Motor neuron (in vitro differentiated cells): Measurements from ENCODE around the gene KBTBD4. TPM values are rescaled to one million over a fixed set of nuclear protein-coding genes. Genes with fewer than 3 reads are reported as not detected.
A peak's percentile ranks its signal among the peaks of the same experiment; 100 is the strongest.

Experiments used
- ATAC-seq, 8 experiments: fragments of 200-7000 bp; cut with Tn5 transposase; replicated peaks in 6 of 8; 2 replicates each; pipeline ENCODE4 v1.8.0; 2021; ENCODE audit warnings: mild to moderate bottlenecking in 8 of 8, moderate library complexity in 8 of 8
- H3K27ac ChIP-seq, 2 donors: fragments of 250-450 bp; sonication (Bioruptor Pico); 2 replicates each; pipeline ENCODE4 v1.9.0; 2021; ENCODE audit warnings: antibody characterized with exemption in 2 of 2, mild to moderate bottlenecking in 2 of 2, moderate library complexity in 1 of 2
- H3K4me1 ChIP-seq, 2 donors: fragments of 250-450 bp; sonication (Bioruptor Pico); replicated peaks in 1 of 2; 2 replicates each; pipeline ENCODE4 v1.6.1; 2021; ENCODE audit warnings: antibody characterized with exemption in 2 of 2, mild to moderate bottlenecking in 2 of 2, moderate library complexity in 1 of 2
- H3K4me3 ChIP-seq, 5 donors: fragments of 250-450 bp; sonication (Bioruptor Pico); 2 replicates each; pipeline ENCODE4 v1.9.0; 2021; ENCODE audit warnings: antibody characterized with exemption in 5 of 5, mild to moderate bottlenecking in 5 of 5, moderate library complexity in 4 of 5
- WGBS, 10 experiments: fragments of 450-650 bp; shearing (Covaris generic); methylation state at CpG; one replicate each; pipeline ENCODE4 v1.0.0; 2022; 5-methylcytosine and 5-hydroxymethylcytosine counted together
- in situ Hi-C, 9 experiments: fragments of 400-800 bp; cut with MboI; loops; one replicate each; pipeline ENCODE4 v1.15.0; 2021; ENCODE audit warnings: low sequenced_read_pairs in 9 of 9, low pct_unique_long_range_greater_than_20kb in 2 of 9; ENCODE audit not compliant: unreplicated experiment in 9 of 9
- total RNA-seq, 8 experiments: library from RNA; unstranded; fragments of 300-600 nt; gene quantifications; 2 replicates each; pipeline versions ENCODE4 v1.2.3 to v1.2.4, GENCODE V29; 2022

Gene KBTBD4
- total RNA-seq, 8 experiments from 2014 or later = 12.6 to 28.8 (median 18.1) TPM

- WGBS, 10 experiments = 75 to 100% (median 98%) methylated on average over 1 to 4 of the region's 4 CpGs; no CpG with 5 or more reads in 4 of the 10 experiments
- Histone ChIP-seq H3K4me3 (no peak overlapping the region), H3K27ac (no peak overlapping the region), H3K4me1 (peaks cover 15 to 19% of the 10 kb centered on the region in 2 donors)
- in situ Hi-C loops = no loop called here
- no peak for ATAC-seq
Observed at GRCh38 chr11:47603295-47603694, 24.5 kb upstream of the KBTBD4 start.

DNA sequence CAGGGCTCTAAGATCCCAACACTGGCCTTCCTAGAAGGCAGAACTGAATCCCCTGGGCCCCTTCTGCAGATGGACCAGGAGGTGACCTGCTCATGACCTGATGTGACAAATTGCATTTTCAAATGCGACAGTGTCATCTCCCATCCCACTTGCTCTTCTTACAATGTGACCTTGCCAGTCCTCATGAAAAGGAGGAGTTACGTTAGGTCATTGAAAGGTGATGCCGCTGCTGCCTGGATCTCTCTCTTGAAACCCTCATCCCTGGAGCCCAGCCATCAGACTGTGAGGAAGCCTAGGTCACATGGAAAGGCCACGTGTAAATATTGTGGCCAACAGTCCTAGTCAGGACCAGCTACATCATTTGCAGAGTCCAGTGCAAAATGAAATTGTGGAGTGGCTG, 21.1 kb upstream of the KBTBD4 start:
- peak overlapping the region; percentile 35 to 79 for H3K27ac ChIP-seq
- in situ Hi-C loops = no loop called here
- peak in 4 of 8 experiments; percentile 50 to 87 (median 68) for ATAC-seq
- H3K4me3 ChIP-seq = no peak overlapping the region
- H3K4me1 ChIP-seq = peaks cover 19% of the 10 kb centered on the region in 2 donors
- WGBS, 10 experiments = 17 to 80% (median 70%) methylated on average over 1 to 4 of the region's 4 CpGs; no CpG with 5 or more reads in 3 of the 10 experiments

DNA sequence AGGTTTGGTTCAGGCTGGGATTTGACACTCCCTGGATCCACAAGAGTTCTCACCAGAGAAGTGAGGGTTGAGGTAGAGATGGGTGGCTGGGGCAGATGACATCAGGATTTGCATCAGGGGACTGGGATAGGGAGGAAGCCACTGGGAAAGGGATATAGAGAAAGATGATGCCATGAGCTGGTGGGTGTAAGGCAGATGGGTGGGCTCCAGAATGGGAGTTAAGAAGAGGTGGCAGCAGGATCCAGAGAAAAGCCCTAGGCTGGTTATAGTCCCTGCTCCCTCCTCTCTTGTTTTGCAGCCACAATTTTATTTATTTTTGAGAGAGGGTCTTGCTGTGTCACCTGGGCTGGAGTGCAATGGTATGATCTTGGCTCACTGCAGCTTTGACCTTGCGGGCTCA, 17.2 kb upstream of the KBTBD4 start:
- ATAC-seq = no peak
- H3K4me1 ChIP-seq = peaks cover 25 to 32% of the 10 kb centered on the region in 2 donors
- H3K4me3 ChIP-seq = no peak overlapping the region
- H3K27ac ChIP-seq = no peak overlapping the region
- WGBS, 10 experiments = 83 to 100% (median 100%) methylated on average over 1 of the region's 1 CpG; no CpG with 5 or more reads in 6 of the 10 experiments
- in situ Hi-C loops = no loop called here

DNA sequence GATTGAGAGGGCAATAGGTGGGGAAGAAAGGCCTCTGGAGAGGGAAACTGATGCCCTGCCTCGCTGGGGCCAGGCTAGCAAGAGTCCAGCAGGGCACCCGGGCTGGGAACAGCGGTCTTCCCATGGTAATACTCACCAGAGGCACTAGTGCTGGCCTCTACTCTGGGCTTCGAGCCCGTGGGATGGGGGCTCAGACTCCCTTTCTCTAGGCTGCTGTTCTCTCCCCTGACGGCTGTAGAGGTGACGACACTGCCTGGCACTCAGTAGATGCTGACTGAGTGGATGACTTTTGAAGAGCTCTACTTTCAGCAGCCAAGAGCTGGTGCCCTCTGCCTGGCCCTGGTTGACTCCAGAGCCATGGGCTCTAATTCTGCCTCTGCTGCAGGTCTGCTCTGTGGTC, 16.3 kb upstream of the KBTBD4 start:
- WGBS, 10 experiments = 50 to 100% (median 77%) methylated on average over 1 to 5 of the region's 7 CpGs; no CpG with 5 or more reads in 6 of the 10 experiments
- no peak for ATAC-seq
- in situ Hi-C loops = no loop called here
- H3K27ac ChIP-seq = no peak overlapping the region
- H3K4me1 ChIP-seq = peaks cover 17 to 28% of the 10 kb centered on the region in 2 donors
- H3K4me3 ChIP-seq = no peak overlapping the region

- H3K27ac ChIP-seq = peak within 1 kb of the TSS; percentile 13 to 25
- peak in 6 of 8 experiments; percentile 52 to 95 (median 91) for ATAC-seq
- 0 to 62% (median 16%) methylated on average over 1 to 4 of the region's 48 CpGs; no CpG with 5 or more reads in 7 of the 10 experiments for WGBS, 10 experiments
- in situ Hi-C loops = no loop called here
- H3K4me3 ChIP-seq = peak within 1 kb of the TSS; percentile 46 to 89 (median 50)
- H3K4me1 ChIP-seq = peaks cover 10 to 20% of the 10 kb centered on the region in 2 donors
Observed at GRCh38 chr11:47593934-47594855, 15.4 kb upstream of the KBTBD4 start, which contains the start of gene C1QTNF4. Gene C1QTNF4 (minus strand): TSS chr11:47594411. CDS start chr11:47590810, 3,601 bp downstream.

- 18 to 20% (median 20%) methylated on average over 1 to 4 of the region's 6 CpGs; no CpG with 5 or more reads in 7 of the 10 experiments for WGBS, 10 experiments
- in situ Hi-C loops = no loop called here
- H3K4me1 ChIP-seq = peaks cover 6 to 16% of the 10 kb centered on the region in 2 donors
- peak overlapping the region; percentile 46 to 89 (median 50) for H3K4me3 ChIP-seq
- ATAC-seq = peak in 5 of 8 experiments; percentile 4 to 14 (median 8)
- H3K27ac ChIP-seq = no peak overlapping the region
Observed at GRCh38 chr11:47593492-47593933, 14.7 kb upstream of the KBTBD4 start.

DNA sequence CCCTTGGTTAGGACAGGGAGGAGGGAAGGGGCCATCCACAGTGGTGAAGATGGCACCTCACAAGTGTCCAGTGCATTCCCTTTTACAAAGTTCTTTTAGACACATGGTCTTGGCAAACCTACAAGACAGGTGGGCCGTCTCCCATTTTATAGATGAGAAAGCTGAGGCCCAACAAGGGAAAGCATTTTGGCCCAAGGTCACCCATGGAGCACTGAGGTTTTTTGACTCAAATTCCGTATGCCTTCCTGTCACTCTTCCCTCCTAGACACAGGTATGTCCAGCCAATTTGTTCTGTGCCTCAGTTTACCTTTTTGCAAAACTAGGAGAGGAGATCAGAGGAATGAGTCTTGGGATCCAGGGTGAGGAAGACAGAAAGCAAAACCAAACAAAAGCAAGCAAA, 14.2 kb upstream of the KBTBD4 start:
- Histone ChIP-seq H3K4me1 (peaks cover 6 to 16% of the 10 kb centered on the region in 2 donors), H3K4me3 (peak overlapping the region in 2 of 5 donors; percentile 50 to 89), H3K27ac (no peak overlapping the region)
- ATAC-seq = no peak
- WGBS, 10 experiments = 0 to 93% (median 40%) methylated on average over 1 to 2 of the region's 2 CpGs; no CpG with 5 or more reads in 5 of the 10 experiments
- in situ Hi-C loops = no loop called here

GRCh38 chr11:47592251-47592650, 13.5 kb upstream of the KBTBD4 start:
- ATAC-seq = no peak
- Histone ChIP-seq H3K4me1 (peaks cover 6 to 16% of the 10 kb centered on the region in 2 donors), H3K4me3 (no peak overlapping the region), H3K27ac (no peak overlapping the region)
- in situ Hi-C loops = no loop called here
- WGBS, 10 experiments = 0 to 80% (median 60%) methylated on average over 1 to 2 of the region's 4 CpGs; no CpG with 5 or more reads in 7 of the 10 experiments

DNA sequence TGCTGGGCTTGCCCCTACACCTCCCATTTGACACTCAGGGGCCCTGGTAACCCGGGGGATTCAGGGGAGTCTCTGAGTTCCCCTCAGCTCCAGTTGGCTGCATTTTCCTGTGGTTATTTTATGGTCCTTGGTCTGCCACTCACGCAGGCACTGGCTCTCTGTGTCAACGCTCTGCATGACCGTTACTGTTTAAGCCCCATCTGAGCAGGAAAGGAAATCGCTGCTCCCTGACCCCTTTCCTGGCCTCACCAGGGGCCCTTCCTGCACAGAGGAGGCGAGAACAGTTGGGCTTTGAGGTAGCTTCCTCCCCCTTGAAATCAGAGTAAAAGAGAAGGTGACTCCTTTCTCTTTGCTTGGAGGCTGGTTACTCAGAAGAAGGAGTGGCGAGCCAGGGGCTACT, 13.0 kb upstream of the KBTBD4 start:
- Histone ChIP-seq H3K27ac (no peak overlapping the region), H3K4me3 (no peak overlapping the region), H3K4me1 (peaks cover 6 to 16% of the 10 kb centered on the region in 2 donors)
- no peak for ATAC-seq
- in situ Hi-C loops = no loop called here
- 20 to 86% (median 60%) methylated on average over 1 to 4 of the region's 7 CpGs; no CpG with 5 or more reads in 3 of the 10 experiments for WGBS, 10 experiments

DNA sequence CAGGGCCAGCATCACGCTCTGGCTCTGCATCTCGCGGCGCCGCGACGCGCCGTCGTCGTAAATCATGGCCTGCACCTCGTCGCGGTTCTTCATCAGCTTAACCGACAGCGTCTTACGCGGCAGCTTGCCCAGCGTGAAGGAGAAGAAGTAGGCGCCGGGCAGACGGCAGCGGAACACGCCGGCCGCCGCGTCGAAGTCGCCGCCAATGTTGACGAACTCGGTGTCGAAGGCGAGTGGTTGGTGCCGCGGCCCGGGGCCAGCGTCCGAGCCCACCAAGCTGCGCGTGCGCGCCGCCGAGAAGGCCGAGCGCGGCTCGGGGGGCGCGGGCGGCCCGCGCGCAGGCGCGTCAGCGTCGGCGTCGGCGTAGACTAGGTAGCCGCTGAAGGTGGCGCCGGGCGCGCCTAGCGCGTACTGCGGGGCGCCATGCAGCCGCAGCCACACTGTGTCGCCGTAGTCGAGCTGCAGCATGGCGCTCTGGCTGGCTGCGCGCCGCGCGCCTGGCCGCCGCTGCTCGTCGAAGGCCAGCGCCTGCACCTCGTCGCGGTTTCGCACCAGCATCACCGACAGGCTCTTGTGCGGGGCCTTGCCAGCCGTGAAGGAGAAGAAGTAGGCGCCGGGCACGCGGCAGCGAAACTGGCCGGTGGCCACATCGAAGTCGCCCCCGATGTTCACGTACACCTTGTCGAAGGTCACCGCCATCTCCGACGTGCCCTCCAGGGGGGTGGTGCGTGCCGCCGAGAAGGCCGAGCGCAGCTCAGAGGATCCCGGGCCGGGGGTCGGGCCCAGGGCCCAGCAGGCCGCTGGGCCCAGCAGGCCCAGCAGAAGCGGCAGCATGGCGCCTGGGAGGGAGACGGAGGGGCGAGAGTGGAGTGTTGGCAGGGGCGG, 11.4 kb upstream of the KBTBD4 start:
- no peak overlapping the region for H3K4me3 ChIP-seq
- no peak for ATAC-seq
- peaks cover 6 to 16% of the 10 kb centered on the region in 2 donors for H3K4me1 ChIP-seq
- in situ Hi-C loops = no loop called here
- H3K27ac ChIP-seq = no peak overlapping the region
- 26 to 100% (median 91%) methylated on average over 1 to 43 of the region's 122 CpGs; no CpG with 5 or more reads in 2 of the 10 experiments for WGBS, 10 experiments

DNA sequence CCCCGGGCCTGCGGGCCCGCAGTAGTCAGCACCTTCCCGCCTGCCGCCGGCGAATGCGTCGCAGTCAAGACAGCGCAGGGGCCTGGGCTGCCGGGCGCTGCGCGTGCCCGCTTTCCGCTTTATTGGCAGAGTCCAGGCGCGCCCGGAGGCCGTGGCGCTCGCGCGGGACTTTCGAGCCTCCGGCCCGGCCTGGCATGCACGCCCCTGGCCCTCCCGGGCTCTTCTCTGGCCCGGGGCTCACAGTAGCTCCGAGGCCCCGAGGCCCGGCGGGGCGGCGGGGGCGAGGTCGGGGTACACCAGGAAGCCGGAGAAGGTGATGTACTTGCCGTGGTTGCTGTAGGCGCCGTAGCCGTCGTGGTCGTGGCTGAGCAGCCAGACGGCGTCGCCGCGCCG, 10.8 kb upstream of the KBTBD4 start:
- WGBS, 10 experiments = 97 to 100% (median 98%) methylated on average over 4 to 17 of the region's 51 CpGs; no CpG with 5 or more reads in 7 of the 10 experiments
- Histone ChIP-seq H3K4me3 (no peak overlapping the region), H3K27ac (no peak overlapping the region), H3K4me1 (peaks cover 2 to 9% of the 10 kb centered on the region in 2 donors)
- ATAC-seq = no peak
- in situ Hi-C loops = no loop called here

GRCh38 chr11:47589118-47589517, 10.3 kb upstream of the KBTBD4 start:
- ATAC-seq = no peak
- no peak overlapping the region for H3K4me3 ChIP-seq
- in situ Hi-C loops = no loop called here
- H3K4me1 ChIP-seq = peaks cover 0 to 7% of the 10 kb centered on the region in 2 donors
- no peak overlapping the region for H3K27ac ChIP-seq
- 33 to 100% (median 80%) methylated on average over 1 to 5 of the region's 11 CpGs; no CpG with 5 or more reads in 4 of the 10 experiments for WGBS, 10 experiments
